GM21367 (cell line): Measurements from ENCODE around the gene NPC1L1.
A peak's percentile ranks its signal among the peaks of the same experiment; 100 is the strongest.
"Not testable (repeated sequence)": the region's sequence is repeated elsewhere in the genome, so short reads cannot be mapped to it uniquely, and the experiment has no call there.

Experiments
- ATAC-seq: cut with Tn5 transposase; IDR thresholded peaks from one replicate; pipeline ENCODE4 v1.9.1; 2021; ENCODE audit not compliant: unreplicated experiment

The NPC1L1 gene

GRCh38 chr7:44506592-44507288, 34.4 kb downstream of the NPC1L1 start:
- ATAC-seq: not testable (repeated sequence)

GRCh38 chr7:44505595-44505994, 35.5 kb downstream of the NPC1L1 start:
- ATAC-seq: no peak

GRCh38 chr7:44498230-44498954, 42.7 kb downstream of the NPC1L1 start:
- ATAC-seq: no peak

GRCh38 chr7:44497155-44498027, 43.7 kb downstream of the NPC1L1 start:
- no peak for ATAC-seq

GRCh38 chr7:44496385-44496784, 44.7 kb downstream of the NPC1L1 start:
- no peak for ATAC-seq

GRCh38 chr7:44494960-44495359, 46.2 kb downstream of the NPC1L1 start:
- no peak for ATAC-seq

GRCh38 chr7:44491229-44491628, 49.9 kb downstream of the NPC1L1 start:
- no peak for ATAC-seq

GRCh38 chr7:44490351-44491200, 50.6 kb downstream of the NPC1L1 start, which contains the start of gene NUDCD3:
NUDCD3 (minus strand) TSS chr7:44490658; CDS start chr7:44490600, 58 bp downstream.
- peak; percentile 82 for ATAC-seq

- peak; percentile 23 for ATAC-seq
These were observed 51.2 kb downstream of the NPC1L1 start for GRCh38 chr7:44489955-44490350.

- ATAC-seq: no peak
These were observed 52.2 kb downstream of the NPC1L1 start for GRCh38 chr7:44488955-44489354.

GRCh38 chr7:44486693-44487092, 54.4 kb downstream of the NPC1L1 start:
- no peak for ATAC-seq

GRCh38 chr7:44486001-44486400, 55.1 kb downstream of the NPC1L1 start:
- ATAC-seq: no peak

GRCh38 chr7:44484482-44485313, 56.4 kb downstream of the NPC1L1 start:
- no peak for ATAC-seq

GRCh38 chr7:44482502-44483485, 58.3 kb downstream of the NPC1L1 start:
- no peak for ATAC-seq

GRCh38 chr7:44477938-44478337, 63.2 kb downstream of the NPC1L1 start:
- ATAC-seq: no peak

- ATAC-seq: peak; percentile 61
These were observed 63.9 kb downstream of the NPC1L1 start for GRCh38 chr7:44477063-44477830.

- no peak for ATAC-seq
These were observed 64.8 kb downstream of the NPC1L1 start for GRCh38 chr7:44476313-44476712.

GRCh38 chr7:44473295-44473694, 67.8 kb downstream of the NPC1L1 start:
- ATAC-seq: no peak
